22Rv1 (cell line): ENCODE measurements around the gene MSX1.

Experiments
- ZFX ChIP-seq: fragments of 450-650 bp; IDR thresholded peaks from 2 replicates; pipeline ENCODE4 v1.6.1; 2017; ENCODE audit warnings: antibody characterized with exemption, borderline replicate concordance
- TF ChIP-seq, protein P1 (sequence below): fragments of 450-650 bp; IDR thresholded peaks from 2 replicates; pipeline ENCODE4 v1.5.1; 2017; ENCODE audit warnings: mild to moderate bottlenecking

DNA sequence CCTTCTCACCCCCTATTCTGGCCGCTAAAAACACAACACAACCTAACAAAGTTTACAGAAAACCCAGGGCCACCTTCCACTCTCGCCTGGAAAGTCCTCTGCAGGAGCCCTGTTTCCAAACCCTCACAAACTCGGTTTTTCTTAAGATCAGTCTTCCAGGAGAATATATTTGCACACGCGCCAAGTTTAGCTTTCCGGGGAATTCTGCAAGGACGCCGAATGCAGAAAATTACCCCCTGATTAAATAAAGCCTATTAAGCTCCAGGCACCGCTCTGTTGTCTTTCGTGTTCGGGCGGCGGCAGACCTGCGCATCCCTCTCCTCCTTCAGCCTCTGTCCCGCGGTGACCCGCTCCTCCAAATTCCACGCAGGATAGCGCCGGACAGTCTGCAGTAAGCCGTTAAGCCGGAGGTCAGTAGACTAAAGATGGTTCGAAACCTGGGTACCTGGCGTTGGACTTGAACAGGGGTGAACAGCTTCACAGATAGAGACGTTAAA, 5.0 kb downstream of the MSX1 start:
- TF ChIP-seq, protein P1, sequence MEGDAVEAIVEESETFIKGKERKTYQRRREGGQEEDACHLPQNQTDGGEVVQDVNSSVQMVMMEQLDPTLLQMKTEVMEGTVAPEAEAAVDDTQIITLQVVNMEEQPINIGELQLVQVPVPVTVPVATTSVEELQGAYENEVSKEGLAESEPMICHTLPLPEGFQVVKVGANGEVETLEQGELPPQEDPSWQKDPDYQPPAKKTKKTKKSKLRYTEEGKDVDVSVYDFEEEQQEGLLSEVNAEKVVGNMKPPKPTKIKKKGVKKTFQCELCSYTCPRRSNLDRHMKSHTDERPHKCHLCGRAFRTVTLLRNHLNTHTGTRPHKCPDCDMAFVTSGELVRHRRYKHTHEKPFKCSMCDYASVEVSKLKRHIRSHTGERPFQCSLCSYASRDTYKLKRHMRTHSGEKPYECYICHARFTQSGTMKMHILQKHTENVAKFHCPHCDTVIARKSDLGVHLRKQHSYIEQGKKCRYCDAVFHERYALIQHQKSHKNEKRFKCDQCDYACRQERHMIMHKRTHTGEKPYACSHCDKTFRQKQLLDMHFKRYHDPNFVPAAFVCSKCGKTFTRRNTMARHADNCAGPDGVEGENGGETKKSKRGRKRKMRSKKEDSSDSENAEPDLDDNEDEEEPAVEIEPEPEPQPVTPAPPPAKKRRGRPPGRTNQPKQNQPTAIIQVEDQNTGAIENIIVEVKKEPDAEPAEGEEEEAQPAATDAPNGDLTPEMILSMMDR: no peak
- TF ChIP-seq ZFX: no peak
